Right kidney (tissue), 1 donor: ENCODE data around the gene TRAF3IP1.
A peak's percentile ranks its signal among the peaks of the same experiment; 100 is the strongest.
"Not testable (repeated sequence)": the region's sequence is repeated elsewhere in the genome, so short reads cannot be mapped to it uniquely, and the experiment has no call there.

Experiments
- DNase-seq: peaks from one replicate; pipeline ENCODE4 v3.0.0-alpha.2; 2016

The TRAF3IP1 gene

GRCh38 chr2:238426568-238427434 lies 106.5 kb downstream of the TRAF3IP1 start, which contains the start of gene ASB1:
TSS of gene ASB1 (plus strand) at chr2:238426927. CDS start at chr2:238427071, 144 bp downstream.
- DNase-seq = peak; percentile 98

DNA sequence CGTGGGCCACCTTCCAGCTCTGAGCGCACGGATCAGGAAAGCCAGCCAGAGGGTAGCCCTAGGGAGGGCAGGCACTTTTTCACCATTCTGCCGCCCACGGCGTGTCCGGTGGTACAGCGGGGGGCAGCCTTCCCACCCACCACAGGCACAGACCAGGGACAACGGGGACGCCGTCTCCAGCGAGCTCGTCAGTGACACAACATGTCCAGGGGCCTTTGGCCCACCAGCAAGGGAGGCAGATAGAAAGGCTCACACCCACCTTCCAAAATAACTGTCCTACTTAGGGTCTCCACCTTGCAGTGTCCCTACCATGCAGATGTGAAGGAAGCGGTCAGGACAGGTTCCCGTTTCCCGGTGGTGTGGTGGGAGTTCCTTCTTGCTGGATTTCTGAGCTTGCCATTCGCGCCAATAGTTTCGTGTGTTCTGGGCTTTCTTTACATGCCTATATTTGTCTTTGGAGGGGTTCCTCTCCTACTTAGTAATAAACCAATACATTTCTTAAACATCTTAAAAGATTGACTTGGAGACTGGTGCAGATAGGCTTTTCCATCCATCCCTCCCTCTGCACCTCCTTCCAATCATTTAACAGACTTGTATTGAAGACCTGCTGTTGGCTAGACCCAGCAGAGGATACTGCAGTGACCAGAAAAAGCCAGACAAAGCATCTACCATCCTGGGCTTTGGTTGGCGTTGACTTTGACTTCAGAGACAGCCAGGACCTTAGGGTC lies 107.3 kb downstream of the TRAF3IP1 start:
- DNase-seq = no peak

- DNase-seq = no peak
Observed at GRCh38 chr2:238428866-238429265, 108.5 kb downstream of the TRAF3IP1 start.

GRCh38 chr2:238430781-238431180 lies 110.5 kb downstream of the TRAF3IP1 start:
- DNase-seq = no peak

DNA sequence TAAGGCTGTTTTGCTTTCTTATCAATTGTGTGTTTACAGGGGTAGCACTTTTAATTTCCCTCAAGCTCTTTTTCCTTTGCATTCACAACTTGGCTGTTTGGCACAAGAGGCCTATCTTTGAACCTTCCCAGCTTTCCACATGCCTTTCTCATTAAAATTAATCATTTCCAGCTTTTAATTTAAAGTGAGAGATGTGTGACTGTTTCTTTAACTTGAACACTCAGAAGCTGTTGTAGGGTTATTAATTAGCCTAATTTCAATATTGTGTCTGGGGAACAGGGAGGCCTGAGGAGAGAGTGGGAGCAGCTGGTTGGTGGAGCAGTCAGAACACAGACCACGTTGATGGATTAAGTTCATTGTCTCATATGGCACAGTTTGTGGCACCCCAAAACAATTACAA lies 111.1 kb downstream of the TRAF3IP1 start:
- no peak for DNase-seq

DNA sequence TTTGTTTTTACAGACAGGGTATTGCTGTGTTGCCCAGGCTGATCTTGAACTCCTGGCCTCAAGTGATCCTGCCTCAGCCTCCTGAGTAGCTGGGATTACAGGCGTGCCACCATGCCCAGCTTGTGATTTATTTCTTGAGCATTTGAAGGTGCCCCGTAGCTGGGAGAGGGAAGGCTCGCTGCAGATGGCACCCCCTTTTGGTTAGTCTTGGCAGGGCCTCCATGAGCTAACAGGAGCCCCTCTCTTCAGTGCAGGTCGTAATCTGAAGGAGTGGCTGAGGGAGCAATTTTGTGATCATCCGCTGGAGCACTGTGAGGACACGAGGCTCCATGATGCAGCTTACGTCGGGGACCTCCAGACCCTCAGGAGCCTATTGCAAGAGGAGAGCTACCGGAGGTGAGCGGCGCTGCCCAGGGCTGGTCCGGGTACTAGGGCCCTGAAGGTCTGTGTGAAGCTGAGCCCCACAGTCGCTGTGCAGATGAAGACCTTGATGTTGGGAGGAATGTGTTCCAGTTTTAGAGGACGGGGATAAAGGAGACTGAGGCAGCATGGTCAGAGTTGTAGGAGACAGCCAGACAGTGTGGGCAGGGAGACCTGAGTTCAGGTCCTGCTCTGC lies 113.1 kb downstream of the TRAF3IP1 start:
- no peak for DNase-seq

- no peak for DNase-seq
Observed at GRCh38 chr2:238433941-238434845, 113.9 kb downstream of the TRAF3IP1 start.

- DNase-seq = no peak
Observed at GRCh38 chr2:238434846-238435751, 114.8 kb downstream of the TRAF3IP1 start.

DNA sequence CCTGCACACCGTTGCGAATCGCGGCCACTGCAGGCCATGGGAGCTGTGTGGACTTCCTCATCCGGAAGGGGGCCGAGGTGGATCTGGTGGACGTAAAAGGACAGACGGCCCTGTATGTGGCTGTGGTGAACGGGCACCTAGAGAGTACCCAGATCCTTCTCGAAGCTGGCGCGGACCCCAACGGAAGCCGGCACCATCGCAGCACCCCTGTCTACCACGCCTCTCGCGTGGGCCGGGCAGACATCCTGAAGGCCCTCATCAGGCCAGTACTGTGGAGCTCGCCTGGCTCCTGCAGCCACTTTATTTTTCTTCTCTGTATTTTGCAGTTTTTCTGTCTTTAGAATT lies 115.4 kb downstream of the TRAF3IP1 start:
- no peak for DNase-seq

- DNase-seq = no peak
Observed at GRCh38 chr2:238438856-238439849, 118.8 kb downstream of the TRAF3IP1 start.

DNA sequence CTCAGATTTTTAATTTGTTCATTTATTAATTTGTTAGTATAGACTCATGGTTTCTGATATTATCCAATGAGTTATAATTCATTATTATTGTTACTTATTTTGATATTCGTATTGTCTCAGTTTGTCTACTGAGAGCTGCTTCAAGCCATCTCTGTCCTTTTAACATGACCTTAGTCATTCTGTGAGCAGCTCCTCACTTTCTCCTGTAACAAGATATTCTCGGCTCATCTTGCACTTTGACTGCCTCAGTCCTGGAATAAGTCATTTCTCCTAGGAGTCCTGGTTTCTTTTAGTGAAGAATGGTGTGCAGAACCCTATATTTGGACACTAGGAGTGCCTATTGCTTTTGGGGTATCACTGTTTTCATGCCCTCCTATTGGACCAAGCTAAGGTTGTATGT lies 119.6 kb downstream of the TRAF3IP1 start:
- DNase-seq = no peak

DNA sequence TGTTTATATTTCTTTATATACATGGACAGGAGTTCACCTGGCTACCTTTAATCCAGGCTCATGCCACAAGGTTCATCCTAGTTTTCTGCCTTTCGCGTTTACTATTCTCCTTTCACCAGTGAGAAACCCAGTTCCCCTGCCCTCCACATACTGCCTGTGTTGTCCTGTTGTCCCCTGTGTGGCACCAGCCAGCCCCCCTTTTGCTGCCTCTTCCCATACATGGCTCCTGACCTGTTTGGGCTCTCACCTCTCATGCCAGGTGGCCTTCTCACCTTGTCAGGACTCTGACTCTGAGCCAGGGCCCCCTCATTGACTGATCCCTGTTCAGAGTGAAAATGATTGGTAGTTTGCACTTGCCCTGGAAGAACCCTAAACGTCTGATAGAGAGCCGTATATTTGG lies 120.0 kb downstream of the TRAF3IP1 start:
- no peak for DNase-seq

GRCh38 chr2:238440767-238441166 lies 120.4 kb downstream of the TRAF3IP1 start:
- DNase-seq = no peak

- no peak for DNase-seq
Observed at GRCh38 chr2:238441262-238442114, 121.2 kb downstream of the TRAF3IP1 start.

DNA sequence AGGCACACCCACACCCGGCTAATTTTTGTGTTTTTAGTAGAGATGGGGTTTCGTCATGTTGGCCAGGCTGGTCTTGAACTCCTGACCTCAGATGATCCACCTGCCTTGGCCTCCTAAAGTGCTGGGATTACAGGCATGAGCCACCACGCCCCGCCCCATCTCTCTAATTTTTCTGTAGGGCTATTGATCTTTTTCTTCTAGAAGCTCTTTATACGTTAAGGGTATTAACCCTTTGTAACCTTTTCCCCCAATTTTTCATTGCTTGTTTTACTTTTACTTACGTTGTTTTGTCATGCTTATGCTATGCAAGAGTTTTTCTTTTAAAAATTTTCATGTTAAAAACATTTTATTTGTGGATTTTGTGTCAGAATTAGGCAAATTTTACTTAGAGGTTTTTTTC lies 121.9 kb downstream of the TRAF3IP1 start:
- not testable (repeated sequence) for DNase-seq

DNA sequence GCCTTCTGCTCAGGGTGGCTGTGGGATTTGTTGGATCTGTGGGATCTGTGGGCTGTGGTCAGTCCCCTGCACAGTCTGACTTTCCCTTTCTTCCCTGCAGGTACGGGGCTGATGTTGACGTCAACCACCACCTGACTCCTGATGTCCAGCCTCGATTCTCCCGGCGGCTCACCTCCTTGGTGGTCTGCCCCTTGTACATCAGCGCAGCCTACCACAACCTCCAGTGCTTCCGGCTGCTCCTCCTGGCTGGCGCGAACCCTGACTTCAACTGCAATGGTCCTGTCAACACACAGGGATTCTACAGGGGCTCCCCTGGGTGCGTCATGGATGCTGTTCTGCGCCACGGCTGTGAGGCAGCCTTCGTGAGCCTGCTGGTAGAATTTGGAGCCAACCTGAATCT lies 123.9 kb downstream of the TRAF3IP1 start:
- no peak for DNase-seq

DNA sequence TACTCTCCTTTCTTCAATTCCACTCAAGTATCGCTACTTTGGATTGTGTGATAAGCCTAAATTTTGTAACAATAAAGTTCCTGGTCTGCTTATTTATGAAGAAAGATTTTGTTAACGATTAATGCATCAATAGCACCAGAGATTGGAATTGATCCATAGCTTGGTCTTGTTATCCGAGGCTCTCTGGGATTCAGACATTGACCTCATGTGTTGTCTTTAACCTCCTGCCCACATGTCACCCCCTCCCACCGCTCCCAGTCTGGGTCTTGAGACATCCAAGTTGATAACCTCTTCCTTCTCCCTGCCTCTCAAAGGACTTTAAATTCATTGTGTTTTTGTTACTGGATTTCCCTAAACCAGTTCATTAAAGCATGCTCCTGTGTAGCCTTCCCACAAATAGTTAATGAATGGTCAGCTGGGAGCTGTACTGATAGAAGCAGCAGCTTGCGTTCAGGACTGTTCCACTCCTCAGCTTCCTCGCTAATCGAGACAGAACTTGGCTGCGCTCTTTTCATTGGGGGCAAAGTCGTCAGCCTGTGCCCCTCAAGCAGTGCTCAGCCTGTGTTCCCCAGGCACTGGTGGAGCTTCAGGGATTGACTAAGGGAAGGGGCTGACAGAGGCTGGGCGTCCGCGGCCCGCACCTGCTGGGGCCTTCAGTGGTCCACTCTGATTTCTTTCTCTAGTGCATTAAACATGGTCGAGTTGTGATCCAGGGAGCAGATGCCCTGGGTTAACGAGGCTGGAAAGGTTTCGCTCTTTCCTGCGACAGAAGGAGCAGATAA lies 125.3 kb downstream of the TRAF3IP1 start:
- no peak for DNase-seq

- no peak for DNase-seq
Observed at GRCh38 chr2:238446371-238446770, 126.1 kb downstream of the TRAF3IP1 start.
